GM10847 (cell line): ENCODE results near the gene EYS.

Experiments used
- POLR2A ChIP-seq: IDR thresholded peaks from 2 replicates; pipeline ENCODE4 v1.6.1; 2011; ENCODE audit not compliant: insufficient read length; ENCODE audit errors: extremely low read depth

The EYS gene

GRCh38 chr6:64170316-64170715, 1536.7 kb downstream of the EYS start:
- TF ChIP-seq POLR2A: no peak

GRCh38 chr6:64160486-64160885, 1546.5 kb downstream of the EYS start:
- TF ChIP-seq POLR2A: no peak

- TF ChIP-seq POLR2A: no peak
These were observed 1552.0 kb downstream of the EYS start for GRCh38 chr6:64155063-64155462.

- no peak for TF ChIP-seq POLR2A
These were observed 1560.2 kb downstream of the EYS start for GRCh38 chr6:64146876-64147275.

- TF ChIP-seq POLR2A: no peak
These were observed 1560.9 kb downstream of the EYS start for GRCh38 chr6:64146094-64146493.

GRCh38 chr6:64145658-64146057, 1561.4 kb downstream of the EYS start:
- no peak for TF ChIP-seq POLR2A

GRCh38 chr6:64143101-64143500, 1563.9 kb downstream of the EYS start:
- no peak for TF ChIP-seq POLR2A

GRCh38 chr6:64141680-64142079, 1565.3 kb downstream of the EYS start:
- TF ChIP-seq POLR2A: no peak

GRCh38 chr6:64128301-64129024, 1578.6 kb downstream of the EYS start:
- TF ChIP-seq POLR2A: no peak

GRCh38 chr6:64123761-64124633, 1583.0 kb downstream of the EYS start:
- no peak for TF ChIP-seq POLR2A

GRCh38 chr6:64122712-64123375, 1584.2 kb downstream of the EYS start:
- TF ChIP-seq POLR2A: no peak

- no peak for TF ChIP-seq POLR2A
These were observed 1585.9 kb downstream of the EYS start for GRCh38 chr6:64121011-64121565.

GRCh38 chr6:64113704-64114103, 1593.3 kb downstream of the EYS start:
- TF ChIP-seq POLR2A: no peak

- TF ChIP-seq POLR2A: no peak
These were observed 1603.0 kb downstream of the EYS start for GRCh38 chr6:64104051-64104450.

GRCh38 chr6:64103480-64103879, 1603.5 kb downstream of the EYS start:
- TF ChIP-seq POLR2A: no peak
